Type B pancreatic cell (in vitro differentiated cells): ENCODE results near the gene FARP1. TPM values are rescaled to one million over a fixed set of nuclear protein-coding genes. Genes with fewer than 3 reads are reported as not detected.

ENCODE experiments used
- DNase-seq: peaks from one replicate; pipeline ENCODE4 v3.0.0; 2021; ENCODE audit warnings: mixed read lengths; ENCODE audit not compliant: unreplicated experiment; ENCODE audit errors: extremely low spot score
- H3K27ac Mint-ChIP-seq: 2 replicates; pipeline ENCODE4 v1.8.0; 2021; ENCODE audit warnings: mild to moderate bottlenecking, mixed read lengths
- H3K27me3 Mint-ChIP-seq: 2 replicates; pipeline ENCODE4 v1.8.0; 2021; ENCODE audit warnings: mixed read lengths
- H3K36me3 Mint-ChIP-seq: 2 replicates; pipeline ENCODE4 v1.8.0; 2021; ENCODE audit warnings: mixed read lengths
- H3K4me1 Mint-ChIP-seq: one replicate; pipeline ENCODE4 v1.8.0; 2021; ENCODE audit warnings: mixed read lengths; ENCODE audit not compliant: unreplicated experiment
- H3K4me3 Mint-ChIP-seq: 2 replicates; pipeline ENCODE4 v1.8.0; 2021; ENCODE audit warnings: mild to moderate bottlenecking, mixed read lengths
- H3K9me3 Mint-ChIP-seq: 2 replicates; pipeline ENCODE4 v1.8.0; 2021; ENCODE audit warnings: mixed read lengths
- total RNA-seq: library from RNA; stranded (reverse); gene quantifications from 2 replicates; pipeline ENCODE4 v1.2.1, GENCODE V29; 2021; ENCODE audit warnings: low replicate concordance
- TF ChIP-seq, protein P1 (sequence below): fragments of 200-600 bp; sonication (generic); conservative IDR thresholded peaks from 2 replicates; pipeline ENCODE4 v1.5.0; 2021; ENCODE audit warnings: antibody characterized with exemption, mild to moderate bottlenecking

Gene FARP1
- total RNA-seq, 1 donor from 2014 or later: 195 TPM

DNA sequence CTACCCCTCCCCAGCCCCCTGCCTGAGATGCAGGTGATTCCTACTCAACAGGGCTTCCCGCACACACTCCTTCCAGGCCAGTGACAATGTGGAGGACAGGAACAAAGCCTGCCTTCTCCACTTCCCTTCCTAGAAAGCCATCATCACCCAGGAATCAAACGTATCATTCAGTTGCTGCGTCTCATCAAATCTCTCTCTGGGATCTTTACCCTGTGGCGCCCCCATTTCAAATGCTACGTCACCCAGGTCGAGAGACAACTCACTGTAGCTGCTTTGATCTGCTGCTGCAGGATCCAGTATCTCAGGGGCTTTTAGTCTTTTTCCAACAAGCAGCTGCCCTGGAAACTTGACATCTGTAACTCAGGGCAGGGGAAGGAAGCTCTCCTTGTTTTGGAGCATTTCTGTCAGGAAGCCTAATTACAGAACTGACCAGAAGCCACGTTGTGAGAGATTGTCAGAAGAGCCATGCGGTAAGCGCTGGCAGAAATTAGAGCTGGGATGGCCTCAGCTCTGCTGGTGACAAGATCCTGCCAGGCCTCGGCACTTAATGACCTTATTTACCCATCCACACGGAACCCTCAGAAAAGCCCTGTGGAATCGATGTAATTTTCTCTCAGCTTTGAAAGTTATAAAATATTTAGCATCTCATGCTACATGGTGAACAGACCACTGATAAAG, 293.5 kb downstream of the FARP1 start:
- no peak for DNase-seq
- TF ChIP-seq, protein P1, sequence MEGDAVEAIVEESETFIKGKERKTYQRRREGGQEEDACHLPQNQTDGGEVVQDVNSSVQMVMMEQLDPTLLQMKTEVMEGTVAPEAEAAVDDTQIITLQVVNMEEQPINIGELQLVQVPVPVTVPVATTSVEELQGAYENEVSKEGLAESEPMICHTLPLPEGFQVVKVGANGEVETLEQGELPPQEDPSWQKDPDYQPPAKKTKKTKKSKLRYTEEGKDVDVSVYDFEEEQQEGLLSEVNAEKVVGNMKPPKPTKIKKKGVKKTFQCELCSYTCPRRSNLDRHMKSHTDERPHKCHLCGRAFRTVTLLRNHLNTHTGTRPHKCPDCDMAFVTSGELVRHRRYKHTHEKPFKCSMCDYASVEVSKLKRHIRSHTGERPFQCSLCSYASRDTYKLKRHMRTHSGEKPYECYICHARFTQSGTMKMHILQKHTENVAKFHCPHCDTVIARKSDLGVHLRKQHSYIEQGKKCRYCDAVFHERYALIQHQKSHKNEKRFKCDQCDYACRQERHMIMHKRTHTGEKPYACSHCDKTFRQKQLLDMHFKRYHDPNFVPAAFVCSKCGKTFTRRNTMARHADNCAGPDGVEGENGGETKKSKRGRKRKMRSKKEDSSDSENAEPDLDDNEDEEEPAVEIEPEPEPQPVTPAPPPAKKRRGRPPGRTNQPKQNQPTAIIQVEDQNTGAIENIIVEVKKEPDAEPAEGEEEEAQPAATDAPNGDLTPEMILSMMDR: no peak
- Mint-ChIP-seq H3K4me3 (no peak overlapping the region), H3K27me3 (no peaks in the 10 kb centered on the region), H3K36me3 (peaks cover 25% of the 10 kb centered on the region), H3K27ac (no peak overlapping the region), H3K9me3 (no peaks in the 10 kb centered on the region), H3K4me1 (peaks cover 11% of the 10 kb centered on the region)

DNA sequence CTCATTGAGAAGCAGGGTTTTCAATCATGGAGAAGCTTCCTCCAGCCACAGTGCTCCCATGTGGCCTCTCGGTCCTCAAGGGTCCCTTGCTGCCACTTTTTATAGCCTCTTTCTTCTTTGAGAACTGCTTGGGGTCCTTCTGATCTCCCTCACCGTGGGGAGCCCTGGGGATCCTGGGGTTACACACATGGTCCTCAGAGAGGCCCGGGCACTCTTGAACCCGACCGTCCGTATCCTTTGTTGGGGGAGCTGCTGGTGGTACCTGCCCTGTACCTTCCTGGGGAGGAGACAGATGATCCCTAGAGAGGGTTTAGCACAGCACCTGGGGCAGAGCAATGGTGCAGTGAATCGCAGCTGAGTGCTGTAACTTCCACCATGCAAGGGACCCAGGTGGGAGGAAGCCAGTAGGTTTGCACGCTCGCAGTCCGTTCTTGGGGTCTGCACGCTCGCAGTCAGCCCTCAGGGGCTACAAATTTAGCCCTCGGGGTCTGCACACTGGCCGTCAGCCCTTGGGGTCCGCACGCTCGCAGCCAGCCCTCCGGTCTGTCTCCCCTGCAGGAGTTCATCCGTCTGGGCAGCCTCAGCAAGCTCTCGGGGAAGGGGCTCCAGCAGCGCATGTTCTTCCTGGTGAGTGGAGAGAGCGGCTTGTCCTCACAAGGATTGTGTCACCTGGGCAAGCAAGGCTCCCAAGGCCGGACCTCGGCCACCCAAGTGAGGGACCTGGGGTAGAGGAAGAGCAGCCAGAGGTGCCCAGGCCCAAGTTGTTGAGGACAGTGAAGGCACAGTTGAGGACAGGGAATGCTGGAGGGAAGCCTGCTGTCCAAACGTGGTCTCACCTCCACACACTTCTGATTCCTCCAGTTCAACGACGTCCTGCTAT, 295.6 kb downstream of the FARP1 start:
- peaks cover 17% of the 10 kb centered on the region for H3K36me3 Mint-ChIP-seq
- no peaks in the 10 kb centered on the region for H3K27me3 Mint-ChIP-seq
- H3K27ac Mint-ChIP-seq: no peak overlapping the region
- no peak overlapping the region for H3K4me3 Mint-ChIP-seq
- peaks cover 9% of the 10 kb centered on the region for H3K4me1 Mint-ChIP-seq
- no peak for DNase-seq
- TF ChIP-seq, protein P1: no peak
- no peaks in the 10 kb centered on the region for H3K9me3 Mint-ChIP-seq

DNA sequence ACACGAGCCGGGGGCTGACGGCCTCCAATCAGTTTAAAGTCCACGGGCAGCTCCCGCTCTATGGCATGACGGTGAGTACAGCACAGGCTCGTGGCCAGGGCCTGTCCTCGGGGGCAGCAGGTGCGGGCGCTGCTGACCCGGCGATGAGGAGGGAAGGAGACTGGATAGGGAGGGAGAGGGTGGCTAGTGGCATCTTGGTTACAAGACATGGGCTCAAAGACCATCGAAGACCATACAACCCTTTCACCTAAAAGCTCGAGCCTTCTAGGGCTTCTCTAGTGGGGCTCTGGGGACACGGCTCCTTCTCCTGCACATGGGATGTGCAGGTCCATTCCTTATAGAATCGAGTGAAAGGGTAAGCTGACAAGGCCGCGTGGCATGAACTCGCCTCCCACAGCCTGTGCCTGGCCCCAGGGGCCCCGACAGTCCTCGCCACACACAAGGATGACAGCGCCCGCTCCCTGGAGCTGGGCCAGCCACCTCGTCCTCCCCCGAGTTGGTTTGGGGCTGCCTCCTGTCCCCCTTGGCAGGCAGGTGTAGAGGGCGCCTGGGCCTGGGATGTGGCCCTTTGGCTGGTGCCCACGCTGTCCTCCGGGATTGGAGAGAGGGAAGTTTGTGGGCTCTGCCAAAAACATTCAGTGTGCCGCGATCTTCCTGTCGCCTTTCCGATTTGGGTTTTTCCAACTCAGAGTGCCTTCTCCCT, 296.4 kb downstream of the FARP1 start:
- Mint-ChIP-seq H3K27me3 (no peaks in the 10 kb centered on the region), H3K4me1 (peaks cover 9% of the 10 kb centered on the region), H3K4me3 (no peak overlapping the region), H3K36me3 (peaks cover 17% of the 10 kb centered on the region), H3K9me3 (no peaks in the 10 kb centered on the region), H3K27ac (peak overlapping the region; percentile 58)
- TF ChIP-seq, protein P1: no peak
- no peak for DNase-seq

DNA sequence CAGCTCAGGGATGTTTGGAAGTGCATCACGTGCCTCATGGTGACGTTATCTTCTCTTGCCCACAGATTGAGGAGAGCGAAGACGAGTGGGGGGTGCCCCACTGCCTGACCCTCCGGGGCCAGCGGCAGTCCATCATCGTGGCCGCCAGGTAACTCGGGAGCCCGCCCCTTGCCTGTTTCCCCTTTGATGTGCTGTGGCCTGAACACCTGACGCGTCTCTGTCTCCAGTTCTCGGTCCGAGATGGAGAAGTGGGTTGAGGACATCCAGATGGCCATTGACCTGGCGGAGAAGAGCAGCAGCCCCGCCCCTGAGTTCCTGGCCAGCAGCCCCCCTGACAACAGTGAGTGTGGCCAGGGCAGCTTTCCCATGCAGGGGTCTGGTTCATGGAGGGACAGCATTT, 297.0 kb downstream of the FARP1 start:
- Mint-ChIP-seq H3K27ac (peak overlapping the region; percentile 58), H3K4me1 (peaks cover 9% of the 10 kb centered on the region), H3K36me3 (peaks cover 17% of the 10 kb centered on the region), H3K9me3 (no peaks in the 10 kb centered on the region), H3K4me3 (no peak overlapping the region), H3K27me3 (no peaks in the 10 kb centered on the region)
- TF ChIP-seq, protein P1: no peak
- no peak for DNase-seq

DNA sequence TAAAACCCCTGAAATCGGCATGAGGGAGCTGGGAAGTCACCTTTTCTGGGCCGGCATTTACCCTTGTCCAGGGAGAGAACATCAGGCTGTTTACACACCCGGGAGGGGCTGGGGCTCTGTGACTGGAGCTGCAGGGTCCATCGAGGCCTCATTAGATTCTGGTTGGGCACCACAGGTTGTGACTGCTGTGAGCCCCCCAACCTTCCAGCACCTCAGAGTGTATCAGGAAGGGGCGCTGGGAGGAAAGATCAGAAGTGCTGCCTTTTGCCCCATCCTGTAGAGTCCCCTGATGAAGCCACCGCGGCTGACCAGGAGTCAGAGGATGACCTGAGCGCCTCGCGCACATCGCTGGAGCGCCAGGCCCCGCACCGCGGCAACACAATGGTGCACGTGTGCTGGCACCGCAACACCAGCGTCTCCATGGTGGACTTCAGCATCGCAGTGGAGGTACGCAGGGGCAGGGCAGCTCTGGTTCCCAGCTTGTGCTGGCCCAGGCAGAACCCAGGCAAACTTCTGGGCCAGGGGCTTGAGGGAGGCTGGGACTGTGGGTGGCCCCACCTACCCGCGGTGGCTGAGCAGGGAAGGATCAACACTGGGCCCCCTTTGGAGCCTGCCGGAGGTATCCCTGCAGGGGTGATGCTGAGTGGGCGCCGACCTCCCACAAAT, 297.6 kb downstream of the FARP1 start:
- H3K27ac Mint-ChIP-seq: no peak overlapping the region
- TF ChIP-seq, protein P1: no peak
- H3K27me3 Mint-ChIP-seq: no peaks in the 10 kb centered on the region
- peaks cover 17% of the 10 kb centered on the region for H3K36me3 Mint-ChIP-seq
- H3K4me1 Mint-ChIP-seq: peaks cover 14% of the 10 kb centered on the region
- no peak for DNase-seq
- no peaks in the 10 kb centered on the region for H3K9me3 Mint-ChIP-seq
- no peak overlapping the region for H3K4me3 Mint-ChIP-seq
